MG63 (cell line): Measurements from ENCODE around the gene HMCN2. TPM values are rescaled to one million over a fixed set of nuclear protein-coding genes. Genes with fewer than 3 reads are reported as not detected.
A peak's percentile ranks its signal among the peaks of the same experiment; 100 is the strongest.

ENCODE experiments used
- DNase-seq: peaks from one replicate; pipeline ENCODE4 v3.0.0-alpha.2; 2020
- H3K27me3 ChIP-seq: fragments of 250-450 bp; sonication (Bioruptor Pico); 2 replicates; pipeline ENCODE4 v1.5.1; 2020; ENCODE audit warnings: mild to moderate bottlenecking, moderate library complexity
- H3K36me3 ChIP-seq: fragments of 250-450 bp; sonication (Bioruptor Pico); 2 replicates; pipeline ENCODE4 v1.5.1; 2020; ENCODE audit warnings: mild to moderate bottlenecking, moderate library complexity
- H3K4me3 ChIP-seq: fragments of 250-450 bp; sonication (Bioruptor Pico); 2 replicates; pipeline ENCODE4 v1.5.1; 2020; ENCODE audit warnings: mild to moderate bottlenecking, moderate library complexity
- H3K9me3 ChIP-seq: fragments of 250-450 bp; sonication (Bioruptor Pico); 2 replicates; pipeline ENCODE4 v1.5.1; 2020; ENCODE audit warnings: mild to moderate bottlenecking, moderate library complexity
- total RNA-seq: library from RNA; depleted of rRNA; stranded (reverse); fragments of >200 nt; shearing (Covaris generic); gene quantifications from 2 replicates; pipeline ENCODE4 v1.2.3, GENCODE V29; 2014; ENCODE audit warnings: low replicate concordance

Gene HMCN2
- total RNA-seq, 1 experiment from 2014 or later, result 0.20 TPM

GRCh38 chr9:130366072-130366471 lies 100.5 kb downstream of the HMCN2 start:
- DNase-seq, result no peak
- no peaks in the 10 kb centered on the region for H3K27me3 ChIP-seq
- no peaks in the 10 kb centered on the region for H3K36me3 ChIP-seq
- H3K4me3 ChIP-seq, result no peak overlapping the region
- H3K9me3 ChIP-seq, result no peaks in the 10 kb centered on the region

DNA sequence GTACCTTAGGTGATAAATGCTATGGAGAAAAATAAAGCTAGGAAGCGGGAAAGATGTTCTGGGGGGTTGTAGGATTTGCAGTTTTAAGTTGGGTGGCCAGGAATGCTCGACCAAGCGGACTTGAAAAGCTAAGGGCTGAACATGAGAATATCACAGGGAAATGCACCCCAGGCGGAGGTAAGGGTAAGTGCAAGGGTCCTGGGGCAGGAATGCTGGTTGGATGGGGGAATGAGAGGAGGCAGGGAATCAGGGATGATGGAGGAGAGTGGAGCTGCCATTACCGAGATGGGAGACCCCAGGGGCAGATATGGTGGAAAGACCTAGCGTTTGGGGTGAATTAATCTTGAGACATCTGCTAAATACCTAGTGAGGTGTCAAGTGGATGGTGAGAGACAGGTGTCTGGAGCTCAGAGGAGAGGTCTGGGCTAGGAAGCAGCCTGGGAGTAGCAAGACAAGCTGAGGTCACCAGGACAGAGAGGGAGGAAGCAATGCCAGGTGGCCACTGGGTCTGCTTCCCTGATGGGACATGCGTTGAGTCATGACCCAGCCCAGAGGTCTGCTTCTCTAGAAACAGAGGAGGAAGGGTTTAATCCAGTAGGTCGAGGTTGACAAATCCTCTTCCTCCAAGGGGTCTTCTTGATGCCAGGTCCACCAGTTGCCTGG lies 101.5 kb downstream of the HMCN2 start:
- H3K36me3 ChIP-seq, result no peaks in the 10 kb centered on the region
- H3K27me3 ChIP-seq, result no peaks in the 10 kb centered on the region
- no peaks in the 10 kb centered on the region for H3K9me3 ChIP-seq
- no peak overlapping the region for H3K4me3 ChIP-seq
- no peak for DNase-seq

DNA sequence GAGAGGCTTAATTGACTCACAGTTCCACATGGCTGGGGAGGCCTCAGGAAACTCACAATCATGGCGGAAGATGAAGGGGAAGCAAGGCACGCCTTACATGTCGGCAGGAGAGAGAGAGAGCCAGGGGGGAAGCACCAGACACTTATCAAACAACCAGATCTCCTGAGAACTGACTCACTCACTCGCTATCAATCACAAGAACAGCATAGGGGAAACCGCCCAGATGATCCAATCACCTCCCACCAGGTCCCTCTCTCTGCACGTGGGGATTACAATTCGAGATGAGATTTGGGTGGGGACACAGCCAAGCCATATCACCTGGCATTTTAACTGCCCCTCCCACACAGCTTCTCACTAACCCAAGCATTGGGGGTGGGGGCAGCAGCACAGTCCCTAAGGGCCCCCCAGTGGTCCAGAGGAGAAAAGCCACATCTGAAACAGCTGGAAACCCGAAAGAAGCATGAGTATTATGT lies 103.1 kb downstream of the HMCN2 start:
- Histone ChIP-seq H3K9me3 (no peaks in the 10 kb centered on the region), H3K4me3 (no peak overlapping the region), H3K27me3 (no peaks in the 10 kb centered on the region), H3K36me3 (no peaks in the 10 kb centered on the region)
- DNase-seq, result no peak

GRCh38 chr9:130370226-130370625 lies 104.7 kb downstream of the HMCN2 start:
- H3K9me3 ChIP-seq, result no peaks in the 10 kb centered on the region
- no peaks in the 10 kb centered on the region for H3K27me3 ChIP-seq
- no peaks in the 10 kb centered on the region for H3K36me3 ChIP-seq
- no peak overlapping the region for H3K4me3 ChIP-seq
- DNase-seq, result no peak

DNA sequence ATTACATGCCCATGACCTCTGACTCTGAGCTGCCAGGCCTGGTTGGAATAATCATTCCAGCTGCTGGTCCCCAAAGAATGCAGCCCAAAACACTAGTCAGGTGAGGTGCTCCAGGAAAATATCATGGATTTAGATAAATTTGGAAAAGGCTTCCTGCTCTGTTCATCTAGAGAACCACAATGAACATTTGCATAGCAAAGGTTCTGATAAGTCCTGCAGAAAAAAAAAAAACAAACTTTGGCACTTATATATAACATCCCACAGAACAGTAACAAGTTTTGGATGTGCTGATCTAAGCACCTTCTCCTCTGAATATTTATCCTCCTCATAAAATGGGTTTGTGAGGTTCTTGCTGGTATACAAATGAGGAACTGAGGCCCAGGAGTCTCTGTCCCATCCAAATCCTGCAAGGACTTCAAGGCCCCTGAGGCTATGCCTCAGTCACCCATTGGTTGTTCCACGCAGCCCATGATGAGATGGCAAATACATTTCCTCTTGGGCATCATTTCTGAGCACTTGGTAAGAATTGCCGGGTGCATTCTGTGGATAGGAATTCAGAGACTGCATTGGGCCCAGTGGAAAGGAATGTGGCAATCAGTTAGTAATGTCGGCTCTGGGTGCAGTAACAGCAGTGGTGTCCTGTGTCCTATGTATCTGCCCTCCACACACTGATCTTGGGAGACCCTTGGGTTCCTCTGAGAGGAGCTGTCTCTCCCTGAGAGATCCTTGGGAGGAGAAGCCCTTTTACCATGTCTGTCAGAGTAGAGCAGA lies 105.8 kb downstream of the HMCN2 start:
- no peaks in the 10 kb centered on the region for H3K27me3 ChIP-seq
- DNase-seq, result no peak
- no peaks in the 10 kb centered on the region for H3K9me3 ChIP-seq
- no peaks in the 10 kb centered on the region for H3K36me3 ChIP-seq
- no peak overlapping the region for H3K4me3 ChIP-seq

DNA sequence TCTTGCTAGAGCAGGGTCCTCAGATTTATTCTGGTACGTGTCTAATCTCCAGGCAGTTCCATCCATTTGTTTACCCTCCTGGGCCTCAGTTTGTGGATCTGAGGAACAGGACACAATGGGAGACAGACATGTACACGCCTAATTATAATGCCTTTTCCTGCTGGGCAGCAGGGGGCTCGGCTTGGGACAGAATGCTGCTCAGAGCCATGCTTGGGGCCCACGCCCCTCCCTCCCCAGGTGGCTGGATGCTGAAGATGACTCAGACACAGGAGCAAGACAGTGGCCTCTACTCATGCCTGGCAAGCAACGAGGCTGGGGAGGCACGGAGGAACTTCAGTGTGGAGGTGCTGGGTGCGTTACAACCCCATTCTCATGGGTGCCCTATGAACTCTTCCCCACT lies 106.5 kb downstream of the HMCN2 start:
- peak; percentile 24 for DNase-seq
- H3K36me3 ChIP-seq, result no peaks in the 10 kb centered on the region
- no peaks in the 10 kb centered on the region for H3K9me3 ChIP-seq
- H3K4me3 ChIP-seq, result no peak overlapping the region
- H3K27me3 ChIP-seq, result no peaks in the 10 kb centered on the region

DNA sequence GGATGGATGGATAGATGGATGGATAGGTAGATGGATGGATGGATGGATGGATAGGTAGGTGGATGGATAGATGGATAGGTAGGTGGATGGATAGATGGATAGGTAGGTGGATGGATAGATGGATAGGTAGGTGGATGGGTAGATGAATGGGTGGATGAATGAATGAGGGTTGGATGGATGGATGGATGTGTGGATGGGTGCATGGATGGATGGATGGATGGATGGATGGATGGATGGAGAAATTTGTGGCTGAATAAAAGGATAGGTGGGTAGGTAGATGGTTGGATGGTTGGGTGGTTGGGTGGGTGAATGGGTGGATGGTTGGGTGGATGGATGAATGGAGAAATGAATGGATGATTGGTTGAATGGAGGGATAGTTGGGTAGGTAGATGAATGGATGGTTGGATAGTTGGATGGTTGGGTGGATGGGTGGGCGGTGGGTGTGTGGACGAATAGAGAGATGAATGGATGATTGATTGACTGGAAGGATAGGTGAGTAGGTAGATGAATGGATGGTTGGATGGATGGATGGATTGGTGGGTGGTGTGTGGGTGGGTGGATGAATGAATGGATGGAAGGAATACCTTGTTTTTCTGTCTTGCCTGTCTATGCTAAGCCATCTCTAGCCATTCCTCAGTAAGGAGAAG lies 108.2 kb downstream of the HMCN2 start:
- Histone ChIP-seq H3K36me3 (no peaks in the 10 kb centered on the region), H3K9me3 (no peaks in the 10 kb centered on the region), H3K27me3 (no peaks in the 10 kb centered on the region), H3K4me3 (no peak overlapping the region)
- no peak for DNase-seq

DNA sequence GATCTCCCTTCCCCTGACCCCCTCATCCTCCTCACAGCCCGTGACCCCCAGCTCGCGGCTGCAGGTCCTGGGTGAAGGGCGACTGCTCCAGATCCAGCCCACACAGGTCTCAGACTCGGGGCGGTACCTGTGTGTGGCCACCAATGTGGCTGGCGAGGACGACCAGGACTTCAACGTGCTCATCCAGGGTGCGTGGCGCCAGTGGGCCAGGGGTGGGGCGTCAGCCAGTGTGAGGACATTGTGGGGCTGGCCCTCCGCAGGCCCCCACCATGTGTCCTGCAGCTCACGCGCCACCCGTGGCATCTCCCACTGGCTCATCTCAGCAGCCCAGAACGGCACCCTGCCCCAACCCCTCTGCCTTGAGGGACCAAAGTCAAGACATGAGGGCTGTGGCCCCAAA lies 112.1 kb downstream of the HMCN2 start:
- H3K36me3 ChIP-seq, result no peaks in the 10 kb centered on the region
- DNase-seq, result no peak
- no peaks in the 10 kb centered on the region for H3K9me3 ChIP-seq
- H3K4me3 ChIP-seq, result no peak overlapping the region
- H3K27me3 ChIP-seq, result no peaks in the 10 kb centered on the region

- H3K9me3 ChIP-seq, result no peaks in the 10 kb centered on the region
- no peaks in the 10 kb centered on the region for H3K36me3 ChIP-seq
- H3K4me3 ChIP-seq, result no peak overlapping the region
- no peak for DNase-seq
- no peaks in the 10 kb centered on the region for H3K27me3 ChIP-seq
Measured at GRCh38 chr9:130378875-130379648, 113.5 kb downstream of the HMCN2 start.

- Histone ChIP-seq H3K4me3 (no peak overlapping the region), H3K9me3 (no peaks in the 10 kb centered on the region), H3K36me3 (no peaks in the 10 kb centered on the region), H3K27me3 (no peaks in the 10 kb centered on the region)
- no peak for DNase-seq
Measured at GRCh38 chr9:130379649-130379970, 114.0 kb downstream of the HMCN2 start.

GRCh38 chr9:130380920-130381469 lies 115.4 kb downstream of the HMCN2 start:
- DNase-seq, result no peak
- no peaks in the 10 kb centered on the region for H3K9me3 ChIP-seq
- no peaks in the 10 kb centered on the region for H3K36me3 ChIP-seq
- no peaks in the 10 kb centered on the region for H3K27me3 ChIP-seq
- no peak overlapping the region for H3K4me3 ChIP-seq

DNA sequence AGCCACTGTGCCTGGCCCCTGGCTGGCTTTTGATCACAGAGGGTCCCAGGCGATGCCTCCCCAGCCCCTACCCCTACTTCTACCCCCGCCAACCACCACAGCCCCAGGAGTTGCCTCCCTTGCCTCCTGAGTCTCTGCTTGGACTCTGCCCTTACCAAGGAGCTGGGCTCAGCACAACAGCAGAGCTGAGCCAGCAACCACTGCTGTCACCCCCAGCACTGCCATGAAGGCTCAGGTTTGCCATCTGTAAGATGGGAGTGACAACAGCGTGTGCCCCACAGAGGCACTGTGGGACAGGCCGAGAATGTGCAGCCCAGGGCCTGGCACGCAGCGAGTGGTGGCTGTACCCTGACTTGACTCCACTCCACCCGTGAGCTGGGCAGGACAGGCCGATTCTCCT lies 116.1 kb downstream of the HMCN2 start:
- Histone ChIP-seq H3K4me3 (no peak overlapping the region), H3K27me3 (no peaks in the 10 kb centered on the region), H3K9me3 (no peaks in the 10 kb centered on the region)

DNA sequence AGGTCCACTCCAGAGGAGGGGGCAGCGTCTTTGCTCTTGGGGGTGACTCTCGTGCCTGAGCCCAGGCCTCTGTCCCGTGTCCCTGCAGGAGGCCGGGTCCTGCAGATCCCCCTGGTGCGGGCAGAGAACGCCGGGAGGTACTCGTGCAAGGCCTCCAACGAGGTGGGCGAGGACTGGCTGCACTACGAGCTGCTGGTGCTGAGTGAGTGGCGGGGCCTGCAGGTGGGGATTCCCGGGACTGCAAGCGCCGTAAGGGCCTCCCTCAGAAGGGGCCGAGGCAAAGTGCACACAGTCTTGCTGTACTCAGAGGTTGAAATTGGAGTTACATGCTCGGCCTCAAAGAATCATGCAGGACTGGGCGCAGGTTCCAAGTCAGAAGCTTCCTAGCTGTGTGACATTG lies 116.5 kb downstream of the HMCN2 start:
- no peak for DNase-seq
- no peaks in the 10 kb centered on the region for H3K9me3 ChIP-seq
- no peaks in the 10 kb centered on the region for H3K27me3 ChIP-seq
- no peak overlapping the region for H3K4me3 ChIP-seq
- H3K36me3 ChIP-seq, result no peaks in the 10 kb centered on the region

More for the DNA sequence above, 116.1 kb downstream of the HMCN2 start:
- no peak for DNase-seq
- H3K36me3 ChIP-seq, result no peaks in the 10 kb centered on the region

- Histone ChIP-seq H3K4me3 (no peak overlapping the region), H3K36me3 (no peaks in the 10 kb centered on the region), H3K9me3 (no peaks in the 10 kb centered on the region), H3K27me3 (no peaks in the 10 kb centered on the region)
- DNase-seq, result no peak
Measured at GRCh38 chr9:130382636-130383349, 117.2 kb downstream of the HMCN2 start.

DNA sequence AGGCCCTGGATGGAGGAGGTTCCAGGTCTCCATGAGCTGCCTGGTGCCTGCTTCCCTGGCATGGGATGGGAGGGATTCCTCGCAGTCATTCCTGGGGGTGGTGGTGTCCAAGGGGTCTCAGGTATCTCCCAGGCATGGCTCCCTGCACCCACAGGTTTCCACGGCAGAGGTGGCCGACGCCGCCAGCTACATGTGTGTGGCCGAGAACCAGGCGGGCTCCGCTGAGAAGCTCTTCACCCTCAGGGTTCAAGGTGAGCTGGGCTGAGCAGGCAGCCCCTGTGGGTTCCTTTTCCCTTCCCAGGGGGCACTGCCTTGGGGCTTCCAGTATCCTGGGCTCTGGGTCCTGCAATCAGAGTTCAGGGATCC lies 117.8 kb downstream of the HMCN2 start:
- no peak for DNase-seq
- Histone ChIP-seq H3K27me3 (no peaks in the 10 kb centered on the region), H3K4me3 (no peak overlapping the region), H3K9me3 (no peaks in the 10 kb centered on the region), H3K36me3 (no peaks in the 10 kb centered on the region)

GRCh38 chr9:130383979-130384676 lies 118.6 kb downstream of the HMCN2 start:
- H3K9me3 ChIP-seq, result no peaks in the 10 kb centered on the region
- no peak for DNase-seq
- H3K27me3 ChIP-seq, result no peaks in the 10 kb centered on the region
- H3K4me3 ChIP-seq, result no peak overlapping the region
- H3K36me3 ChIP-seq, result no peaks in the 10 kb centered on the region
